Fibroblast of peridontal ligament (primary cell): ENCODE results near the gene CELSR1.
"Not testable (repeated sequence)": the region's sequence is repeated elsewhere in the genome, so short reads cannot be mapped to it uniquely, and the experiment has no call there.

Experiments
- DNase-seq: peaks from one replicate; pipeline ENCODE4 v3.0.0-alpha.2; 2010; ENCODE audit errors: extremely low read depth

The CELSR1 gene

GRCh38 chr22:46328797-46329196 is 208.6 kb downstream of the CELSR1 start:
- DNase-seq: no peak

- DNase-seq: no peak
Measured at GRCh38 chr22:46327691-46328465, 209.5 kb downstream of the CELSR1 start.

- DNase-seq: no peak
Measured at GRCh38 chr22:46326066-46326680, 211.2 kb downstream of the CELSR1 start.

- DNase-seq: no peak
Measured at GRCh38 chr22:46323162-46323561, 214.3 kb downstream of the CELSR1 start.

- DNase-seq: no peak
Measured at GRCh38 chr22:46322711-46323110, 214.7 kb downstream of the CELSR1 start.

- DNase-seq: no peak
Measured at GRCh38 chr22:46320716-46321386, 216.6 kb downstream of the CELSR1 start.

GRCh38 chr22:46320166-46320710 is 217.2 kb downstream of the CELSR1 start:
- no peak for DNase-seq

GRCh38 chr22:46319319-46319718 is 218.1 kb downstream of the CELSR1 start:
- no peak for DNase-seq

GRCh38 chr22:46318576-46318975 is 218.8 kb downstream of the CELSR1 start:
- DNase-seq: no peak

- no peak for DNase-seq
Measured at GRCh38 chr22:46317646-46318045, 219.8 kb downstream of the CELSR1 start.

GRCh38 chr22:46315976-46316375 is 221.4 kb downstream of the CELSR1 start:
- no peak for DNase-seq

GRCh38 chr22:46312848-46313247 is 224.6 kb downstream of the CELSR1 start:
- DNase-seq: not testable (repeated sequence)

GRCh38 chr22:46312056-46312455 is 225.4 kb downstream of the CELSR1 start:
- DNase-seq: no peak
